ENCODE measurements around the gene TSSK2.

TSSK2 gene

DNA sequence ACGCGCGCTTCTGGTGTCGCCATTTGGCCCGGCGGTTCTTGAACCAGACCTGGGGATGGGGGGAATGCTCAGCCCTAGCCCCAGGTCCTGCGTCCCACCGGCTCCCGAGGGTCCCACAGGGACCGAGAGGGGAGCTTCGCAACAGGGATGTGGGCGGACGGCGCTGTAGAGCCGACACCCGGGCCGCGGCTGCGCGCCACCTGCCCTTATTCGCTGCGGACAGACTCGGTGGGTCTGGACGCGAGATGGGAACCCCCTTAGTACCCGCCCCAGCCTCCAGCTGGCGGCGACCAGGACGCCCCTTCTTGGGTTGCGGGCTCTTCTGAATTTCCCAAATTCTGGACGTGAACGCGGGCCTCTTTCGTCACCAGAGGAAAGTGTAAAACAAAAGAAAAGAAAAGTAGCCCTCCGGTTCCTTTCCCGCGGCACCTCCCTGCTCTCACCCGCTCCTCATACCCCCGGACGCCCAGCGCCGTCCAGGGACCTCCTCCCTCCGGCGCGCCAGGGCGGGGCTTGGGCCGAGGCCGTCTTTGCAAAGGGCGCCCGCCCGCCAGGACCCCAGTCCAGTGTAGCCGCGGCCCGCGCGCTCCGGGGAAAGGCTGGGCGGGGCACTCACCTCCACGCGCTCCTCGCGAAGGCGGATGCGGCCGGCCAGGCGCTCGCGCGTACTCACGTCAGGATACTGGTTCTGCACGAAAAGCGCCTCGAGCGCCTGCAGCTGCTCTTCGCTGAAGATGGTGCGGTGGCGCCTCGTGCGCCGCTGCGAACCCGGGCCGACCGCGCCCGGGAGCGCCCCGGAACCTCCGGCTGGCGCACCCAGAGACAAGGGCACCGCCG, 18.2 kb downstream of the TSSK2 start:
- Histone ChIP-seq H3K23ac (ENCODE audit: low read depth, low read length, poor library complexity) (peak overlapping the region; percentile 98), H2AK5ac (ENCODE audit: low read depth, low read length) (peak overlapping the region; percentile 56), H3K9me3 (replicated peaks in 1 of 2; ENCODE audit: control insufficient read depth in 2 of 2, insufficient read depth in 1 of 2, low read depth in 1 of 2, low read length in 2 of 2) (peaks cover 8 to 9% of the 10 kb centered on the region in 2 donors), H3K18ac (ENCODE audit: low read length) (peak overlapping the region; percentile 80), H2BK120ac (ENCODE audit: low read depth, low read length) (no peak overlapping the region), H2BK12ac (ENCODE audit: low read length) (no peak overlapping the region), H3K14ac (ENCODE audit: low read length) (peak overlapping the region; percentile 56), H3K4me1 (ENCODE audit: control insufficient read depth in 2 of 2, insufficient read depth in 1 of 2, low read depth in 1 of 2, low read length in 2 of 2) (no peaks in the 10 kb centered on the region), H4K91ac (ENCODE audit: low read depth, low read length, poor library complexity) (no peak overlapping the region), H3K9ac (ENCODE audit: low read depth, low read length, poor library complexity) (no peak overlapping the region), H3K36me3 (replicated peaks in 1 of 2; ENCODE audit: control insufficient read depth in 2 of 2, insufficient read depth in 2 of 2, low read length in 2 of 2) (no peaks in the 10 kb centered on the region), H4K8ac (ENCODE audit: low read depth, low read length) (no peak overlapping the region), H3K4ac (ENCODE audit: low read length) (no peak overlapping the region), H3K27ac (replicated peaks; ENCODE audit: low read length) (no peak overlapping the region), H3K27me3 (ENCODE audit: control insufficient read depth in 3 of 3, insufficient read depth in 3 of 3, low read depth in 1 of 3, low read length in 3 of 3) (peaks cover 39 to 76% (median 74%) of the 10 kb centered on the region in 3 experiments), H3K4me2 (ENCODE audit: insufficient read depth, low read length, poor library complexity, severe bottlenecking) (peak overlapping the region; percentile 56), H2BK15ac (ENCODE audit: low read length) (no peak overlapping the region), H2AFZ (ENCODE audit: low read length) (peak overlapping the region; percentile 74), H2BK5ac (ENCODE audit: low read length) (no peak overlapping the region), H3K4me3 (ENCODE audit: low read length in 2 of 2) (peak overlapping the region in 1 of 2 donors; percentile 67), H3K79me1 (ENCODE audit: low read depth, low read length) (peaks cover 1% of the 10 kb centered on the region)
- no peak for DNase-seq (ENCODE audit: low spot score)
- no CpG with 5 or more reads among the region's 92 CpGs for WGBS, 2 donors (ENCODE audit: extremely low coverage in 2 of 2, insufficient read length in 2 of 2, insufficient replicate concordance in 1 of 2)

DNA sequence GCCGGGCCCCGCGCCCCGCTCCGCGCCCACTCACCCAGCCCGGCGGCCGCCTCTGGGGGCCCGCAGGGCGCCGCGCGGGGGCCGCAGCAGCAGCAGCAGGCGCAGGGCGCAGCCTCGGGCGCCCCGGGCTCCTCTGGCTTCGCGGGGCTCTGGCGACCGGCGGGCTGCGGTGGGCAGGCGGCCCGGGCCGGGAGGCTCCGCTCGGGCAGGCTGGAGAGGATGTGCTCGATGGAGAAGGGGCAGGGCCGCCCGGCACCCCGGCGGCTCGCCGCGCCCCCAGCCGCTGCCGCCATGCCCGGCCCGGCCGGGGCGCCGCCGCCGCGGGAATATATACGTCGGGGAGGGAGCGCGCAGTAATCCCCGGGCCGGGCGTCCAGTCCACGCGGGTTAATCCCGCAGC, 18.9 kb downstream of the TSSK2 start, which contains the start of gene GSC2:
Gene GSC2 (minus strand): TSS at position 302 of the 400 bp plus-strand sequence. CDS start 9 bp downstream, at position 293.
- no peak within 1 kb of the TSS for H2BK12ac ChIP-seq (ENCODE audit: low read length)
- no peak within 1 kb of the TSS for H4K91ac ChIP-seq (ENCODE audit: low read depth, low read length, poor library complexity)

DNA sequence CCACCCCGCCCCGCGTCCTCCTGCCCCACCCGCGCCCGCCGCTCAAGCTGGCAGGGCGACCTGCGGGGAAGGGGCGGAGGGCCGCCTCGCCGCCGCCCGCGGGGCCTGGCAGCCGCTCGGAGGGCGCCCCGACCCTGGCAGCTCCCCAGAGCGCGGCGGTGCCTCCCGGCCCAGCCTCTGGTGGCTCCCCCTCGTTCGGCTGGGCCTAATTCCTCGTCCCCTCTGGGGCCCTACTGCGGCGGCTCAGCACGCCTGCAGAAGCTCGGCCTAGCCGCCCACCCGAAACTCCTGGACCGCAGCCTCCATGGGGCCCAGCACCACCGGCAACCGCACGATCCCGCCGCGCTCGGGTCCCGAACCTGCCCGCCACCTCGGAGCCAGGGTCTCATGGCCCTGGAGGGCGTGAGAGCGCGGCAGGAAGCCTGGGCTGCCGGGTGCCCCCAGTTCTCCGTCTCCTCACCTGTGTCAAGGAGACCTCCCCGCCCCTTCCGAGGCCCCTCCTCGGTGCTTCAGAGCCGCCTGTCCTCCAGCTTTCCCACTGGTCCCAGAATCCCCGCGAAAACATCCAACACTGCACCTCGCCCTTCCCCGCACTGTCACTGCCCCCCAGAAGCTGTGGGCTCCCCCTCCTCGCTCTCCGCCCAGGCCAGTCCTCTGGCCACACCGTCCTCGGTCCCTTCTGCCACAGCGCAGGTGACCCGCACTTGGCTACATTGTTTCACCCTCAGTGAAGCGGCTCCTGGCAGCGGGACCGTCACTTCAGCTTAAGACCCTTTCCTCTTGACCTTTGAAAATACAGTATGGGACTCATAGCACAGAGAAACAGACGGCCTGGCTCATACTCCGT, 19.6 kb downstream of the TSSK2 start:
- Histone ChIP-seq H2AK5ac (ENCODE audit: low read depth, low read length) (peak overlapping the region; percentile 84), H3K9me3 (replicated peaks in 1 of 2; ENCODE audit: control insufficient read depth in 2 of 2, insufficient read depth in 1 of 2, low read depth in 1 of 2, low read length in 2 of 2) (peaks cover 8 to 9% of the 10 kb centered on the region in 2 donors), H2BK15ac (ENCODE audit: low read length) (no peak overlapping the region), H2BK12ac (ENCODE audit: low read length) (no peak overlapping the region), H3K27ac (replicated peaks; ENCODE audit: low read length) (no peak overlapping the region), H3K4ac (ENCODE audit: low read length) (no peak overlapping the region), H2AFZ (ENCODE audit: low read length) (peak overlapping the region; percentile 22), H3K4me2 (ENCODE audit: insufficient read depth, low read length, poor library complexity, severe bottlenecking) (peak overlapping the region; percentile 18), H3K4me3 (ENCODE audit: low read length in 2 of 2) (no peak overlapping the region), H3K18ac (ENCODE audit: low read length) (peak overlapping the region; percentile 17), H3K36me3 (replicated peaks in 1 of 2; ENCODE audit: control insufficient read depth in 2 of 2, insufficient read depth in 2 of 2, low read length in 2 of 2) (no peaks in the 10 kb centered on the region), H3K23ac (ENCODE audit: low read depth, low read length, poor library complexity) (peak overlapping the region; percentile 93), H4K8ac (ENCODE audit: low read depth, low read length) (no peak overlapping the region), H2BK120ac (ENCODE audit: low read depth, low read length) (no peak overlapping the region), H2BK5ac (ENCODE audit: low read length) (peak overlapping the region; percentile 24), H3K4me1 (ENCODE audit: control insufficient read depth in 2 of 2, insufficient read depth in 1 of 2, low read depth in 1 of 2, low read length in 2 of 2) (no peaks in the 10 kb centered on the region), H3K14ac (ENCODE audit: low read length) (peak overlapping the region; percentile 38), H3K9ac (ENCODE audit: low read depth, low read length, poor library complexity) (no peak overlapping the region), H4K91ac (ENCODE audit: low read depth, low read length, poor library complexity) (no peak overlapping the region), H3K79me1 (ENCODE audit: low read depth, low read length) (no peaks in the 10 kb centered on the region), H3K27me3 (ENCODE audit: control insufficient read depth in 3 of 3, insufficient read depth in 3 of 3, low read depth in 1 of 3, low read length in 3 of 3) (peaks cover 39 to 79% (median 77%) of the 10 kb centered on the region in 3 experiments)
- no peak for DNase-seq (ENCODE audit: low spot score)
- WGBS, 2 donors (ENCODE audit: extremely low coverage in 2 of 2, insufficient read length in 2 of 2, insufficient replicate concordance in 1 of 2), result no CpG with 5 or more reads among the region's 68 CpGs

More for the DNA sequence above, 18.9 kb downstream of the TSSK2 start, which contains the start of gene GSC2:
- Histone ChIP-seq H2AFZ (ENCODE audit: low read length) (peak within 1 kb of the TSS; percentile 74), H2BK120ac (ENCODE audit: low read depth, low read length) (no peak within 1 kb of the TSS), H3K9me3 (replicated peaks in 1 of 2; ENCODE audit: control insufficient read depth in 2 of 2, insufficient read depth in 1 of 2, low read depth in 1 of 2, low read length in 2 of 2) (peaks cover 8 to 9% of the 10 kb centered on the region in 2 donors), H2BK5ac (ENCODE audit: low read length) (peak within 1 kb of the TSS; percentile 24), H3K4ac (ENCODE audit: low read length) (no peak within 1 kb of the TSS), H3K27ac (replicated peaks; ENCODE audit: low read length) (no peak within 1 kb of the TSS), H3K4me1 (ENCODE audit: control insufficient read depth in 2 of 2, insufficient read depth in 1 of 2, low read depth in 1 of 2, low read length in 2 of 2) (no peaks in the 10 kb centered on the region), H4K8ac (ENCODE audit: low read depth, low read length) (no peak within 1 kb of the TSS), H2AK5ac (ENCODE audit: low read depth, low read length) (peak within 1 kb of the TSS; percentile 84), H2BK15ac (ENCODE audit: low read length) (no peak within 1 kb of the TSS), H3K14ac (ENCODE audit: low read length) (peak within 1 kb of the TSS; percentile 56), H3K9ac (ENCODE audit: low read depth, low read length, poor library complexity) (no peak within 1 kb of the TSS), H3K79me1 (ENCODE audit: low read depth, low read length) (no peaks in the 10 kb centered on the region), H3K18ac (ENCODE audit: low read length) (peak within 1 kb of the TSS; percentile 80), H3K36me3 (replicated peaks in 1 of 2; ENCODE audit: control insufficient read depth in 2 of 2, insufficient read depth in 2 of 2, low read length in 2 of 2) (no peaks in the 10 kb centered on the region), H3K4me3 (ENCODE audit: low read length in 2 of 2) (peak within 1 kb of the TSS in 1 of 2 donors; percentile 67), H3K4me2 (ENCODE audit: insufficient read depth, low read length, poor library complexity, severe bottlenecking) (peak within 1 kb of the TSS; percentile 56), H3K23ac (ENCODE audit: low read depth, low read length, poor library complexity) (peak within 1 kb of the TSS; percentile 98), H3K27me3 (ENCODE audit: control insufficient read depth in 3 of 3, insufficient read depth in 3 of 3, low read depth in 1 of 3, low read length in 3 of 3) (peaks cover 39 to 78% (median 75%) of the 10 kb centered on the region in 3 experiments)
- WGBS, 2 donors (ENCODE audit: extremely low coverage in 2 of 2, insufficient read length in 2 of 2, insufficient replicate concordance in 1 of 2), result no CpG with 5 or more reads among the region's 59 CpGs
- no peak for DNase-seq (ENCODE audit: low spot score)

Measured in neuronal stem cell (in vitro differentiated cells).